ENCODE results near the gene TMEM138. TPM values are rescaled to one million over a fixed set of nuclear protein-coding genes. Genes with fewer than 3 reads are reported as not detected.

The TMEM138 gene
- polyA plus RNA-seq, 3 donors, result 34.5 to 64.0 (median 50.7) TPM

- Mint-ChIP-seq H3K9me3 (no peaks in the 10 kb centered on the region), H3K27ac (peak overlapping the region; percentile 95 to 99 (median 97)), H3K4me1 (peaks cover 21% of the 10 kb centered on the region), H3K27me3 (ENCODE audit: low read depth in 3 of 3) (peaks cover 0 to 1% (median 0%) of the 10 kb centered on the region in 3 donors), H3K36me3 (peaks cover 86 to 91% of the 10 kb centered on the region in 2 donors), H3K4me3 (peak overlapping the region in 1 of 2 donors; percentile 15)
- Histone ChIP-seq H3K4me3 (replicated peaks in 1 of 3; ENCODE audit: low read depth in 2 of 3, low read length in 3 of 3) (no peak overlapping the region), H3K79me2 (ENCODE audit: insufficient read depth, low read length) (peaks cover 39% of the 10 kb centered on the region), H3K9me3 (replicated peaks in 1 of 2; ENCODE audit: control insufficient read depth in 1 of 2, insufficient read depth in 1 of 2, low read length in 2 of 2) (no peaks in the 10 kb centered on the region), H3K27me3 (ENCODE audit: control insufficient read depth in 2 of 2, insufficient read depth in 2 of 2, low read length in 2 of 2) (no peaks in the 10 kb centered on the region), H4K20me1 (ENCODE audit: insufficient read depth, low read length) (peaks cover 45% of the 10 kb centered on the region), H3K4me2 (replicated peaks; ENCODE audit: extremely low read depth, low read length, poor library complexity, severe bottlenecking) (no peak overlapping the region), H3K27ac (ENCODE audit: low read depth in 1 of 2, low read length in 2 of 2) (peak overlapping the region; percentile 66 to 93), H2AFZ (ENCODE audit: insufficient read depth, low read depth, low read length, poor library complexity, severe bottlenecking) (no peak overlapping the region), H3K4me1 (ENCODE audit: control insufficient read depth in 1 of 2, insufficient read depth in 2 of 2, low read length in 2 of 2) (peaks cover 20 to 21% of the 10 kb centered on the region in 2 donors), H3K36me3 (replicated peaks in 1 of 2; ENCODE audit: control insufficient read depth in 1 of 2, insufficient read depth in 2 of 2, low read length in 2 of 2) (peaks cover 83 to 91% of the 10 kb centered on the region in 2 donors), H3K9ac (ENCODE audit: insufficient read depth, low read length, poor library complexity, severe bottlenecking) (peak overlapping the region; percentile 54)
- no peak for TF ChIP-seq CTCF (IDR thresholded peaks at IDR 0.05)
- WGBS (ENCODE audit: insufficient coverage), result 100% methylated on average over 2 of the region's 3 CpGs
- no peak for DNase-seq
- intact Hi-C loops (cut with micrococcal nuclease), result loop anchor here in 1 of 2 donors (2.0 kb wide), 1 partner anchor 14 kb away; the partner anchor contains the start of gene SDHAF2
These were observed 54.8 kb downstream of the TMEM138 start for GRCh38 chr11:61416941-61417340.

GRCh38 chr11:61417670-61418069 lies 55.5 kb downstream of the TMEM138 start:
- Histone ChIP-seq H4K20me1 (ENCODE audit: insufficient read depth, low read length) (peaks cover 53% of the 10 kb centered on the region), H3K9ac (ENCODE audit: insufficient read depth, low read length, poor library complexity, severe bottlenecking) (peak overlapping the region; percentile 54), H3K4me2 (replicated peaks; ENCODE audit: extremely low read depth, low read length, poor library complexity, severe bottlenecking) (no peak overlapping the region), H3K27ac (ENCODE audit: low read depth in 1 of 2, low read length in 2 of 2) (peak overlapping the region; percentile 66 to 93), H3K79me2 (ENCODE audit: insufficient read depth, low read length) (peaks cover 46% of the 10 kb centered on the region), H3K9me3 (replicated peaks in 1 of 2; ENCODE audit: control insufficient read depth in 1 of 2, insufficient read depth in 1 of 2, low read length in 2 of 2) (no peaks in the 10 kb centered on the region), H3K27me3 (ENCODE audit: control insufficient read depth in 2 of 2, insufficient read depth in 2 of 2, low read length in 2 of 2) (no peaks in the 10 kb centered on the region), H3K4me3 (replicated peaks in 1 of 3; ENCODE audit: low read depth in 2 of 3, low read length in 3 of 3) (no peak overlapping the region), H2AFZ (ENCODE audit: insufficient read depth, low read depth, low read length, poor library complexity, severe bottlenecking) (no peak overlapping the region), H3K36me3 (replicated peaks in 1 of 2; ENCODE audit: control insufficient read depth in 1 of 2, insufficient read depth in 2 of 2, low read length in 2 of 2) (peaks cover 82 to 91% of the 10 kb centered on the region in 2 donors), H3K4me1 (ENCODE audit: control insufficient read depth in 1 of 2, insufficient read depth in 2 of 2, low read length in 2 of 2) (peaks cover 20 to 21% of the 10 kb centered on the region in 2 donors)
- H3K4me3 Mint-ChIP-seq, result peak overlapping the region in 1 of 2 donors; percentile 75
- WGBS (ENCODE audit: insufficient coverage), result 0% methylated on average over 1 of the region's 2 CpGs
- H3K9me3 Mint-ChIP-seq, result no peaks in the 10 kb centered on the region
- no peak for TF ChIP-seq CTCF (IDR thresholded peaks at IDR 0.05)
- DNase-seq, result peak; percentile 86 to 96 (median 96)
- H3K27ac Mint-ChIP-seq, result peak overlapping the region; percentile 95 to 99 (median 97)
- peaks cover 23% of the 10 kb centered on the region for H3K4me1 Mint-ChIP-seq
- intact Hi-C loops (cut with micrococcal nuclease), result loop anchor here in 1 of 2 donors (2.0 kb wide), 1 partner anchor 13 kb away; the partner anchor contains the start of gene SDHAF2
- peaks cover 0 to 1% (median 0%) of the 10 kb centered on the region in 3 donors for H3K27me3 Mint-ChIP-seq (ENCODE audit: low read depth in 3 of 3)
- peaks cover 91 to 92% of the 10 kb centered on the region in 2 donors for H3K36me3 Mint-ChIP-seq
